HepG2 (cell line): Measurements from ENCODE around the gene RARS2. TPM values are rescaled to one million over a fixed set of nuclear protein-coding genes. Genes with fewer than 3 reads are reported as not detected.

ENCODE experiments used
- ASH2L ChIP-seq: fragments of 300-600, 200-600 bp; sonication (generic); IDR thresholded peaks from 2 replicates; pipeline ENCODE4 v1.7.0; 2017; ENCODE audit warnings: low read depth, mild to moderate bottlenecking, moderate library complexity, mixed read lengths, low read length; ENCODE audit not compliant: insufficient read length
- FOXP1 ChIP-seq, 2 experiments: fragments of 450-650 bp in 1 of 2; IDR thresholded peaks; 2 replicates each; pipeline ENCODE4 v1.6.1; 2017 to 2018; ENCODE audit warnings: antibody characterized with exemption in 1 of 2
- GTF2F1 ChIP-seq: fragments of 150-350 bp; IDR thresholded peaks from 2 replicates; pipeline ENCODE4 v1.6.1; 2014; ENCODE audit warnings: low read length
- HES4 ChIP-seq: sonication (generic); formaldehyde crosslinking; IDR thresholded peaks from 2 replicates; pipeline ENCODE4 v1.9.0; 2021; ENCODE audit warnings: mild to moderate bottlenecking, missing genetic modification reagents, borderline replicate concordance
- HNRNPUL1 ChIP-seq: fragments of 200-400 bp; formaldehyde crosslinking; IDR thresholded peaks from 2 replicates; pipeline ENCODE4 v1.6.1; 2017; ENCODE audit warnings: low read depth, mild to moderate bottlenecking, low read length, moderate library complexity
- ISL2 ChIP-seq: sonication (generic); formaldehyde crosslinking; IDR thresholded peaks from 2 replicates; pipeline ENCODE4 v1.5.0; 2020; ENCODE audit warnings: missing genetic modification reagents
- KLF6 ChIP-seq: IDR thresholded peaks from 2 replicates; pipeline ENCODE4 v1.8.0; 2016; ENCODE audit warnings: missing biosample characterization, missing genetic modification reagents
- PAX8 ChIP-seq: sonication (generic); formaldehyde crosslinking; IDR thresholded peaks from 2 replicates; pipeline ENCODE4 v1.8.0; 2022; ENCODE audit warnings: mild to moderate bottlenecking, missing genetic modification reagents, borderline replicate concordance
- PHB2 ChIP-seq: fragments of 450-650 bp; IDR thresholded peaks from 2 replicates; pipeline ENCODE4 v1.6.1; 2018; ENCODE audit not compliant: partially characterized antibody
- PRMT3 ChIP-seq: sonication (generic); formaldehyde crosslinking; IDR thresholded peaks from 2 replicates; pipeline ENCODE4 v1.8.1; 2022; ENCODE audit warnings: low read depth, mild to moderate bottlenecking, moderate library complexity, missing genetic modification reagents, borderline replicate concordance
- RCOR2 ChIP-seq: IDR thresholded peaks from 2 replicates; pipeline ENCODE4 v1.6.1; 2016; ENCODE audit warnings: missing biosample characterization, missing genetic modification reagents
- RFX1 ChIP-seq: fragments of 450-650 bp; IDR thresholded peaks from 2 replicates; pipeline ENCODE4 v1.6.1; 2017
- SAP130 ChIP-seq: IDR thresholded peaks from 2 replicates; pipeline ENCODE4 v1.6.1; 2016; ENCODE audit warnings: low read depth
- SCMH1 ChIP-seq: sonication (generic); formaldehyde crosslinking; IDR thresholded peaks from 2 replicates; pipeline ENCODE4 v1.9.0; 2021; ENCODE audit warnings: missing genetic modification reagents, mild to moderate bottlenecking, borderline replicate concordance
- SSRP1 ChIP-seq: IDR thresholded peaks from 2 replicates; pipeline ENCODE4 v1.6.1; 2016; ENCODE audit warnings: control low read depth
- YEATS4 ChIP-seq: sonication (generic); formaldehyde crosslinking; IDR thresholded peaks from 2 replicates; pipeline ENCODE4 v1.4.0; 2020; ENCODE audit warnings: missing genetic modification reagents, borderline replicate concordance
- ZNF263 ChIP-seq: sonication (generic); formaldehyde crosslinking; IDR thresholded peaks from 2 replicates; pipeline ENCODE4 v1.4.0; 2020; ENCODE audit warnings: missing genetic modification reagents
- ZNF878 ChIP-seq: sonication (generic); formaldehyde crosslinking; IDR thresholded peaks from 2 replicates; pipeline ENCODE4 v1.8.1; 2023; ENCODE audit warnings: mild to moderate bottlenecking, missing genetic modification reagents, moderate library complexity
- ZSCAN12 ChIP-seq: sonication (generic); formaldehyde crosslinking; IDR thresholded peaks from 2 replicates; pipeline ENCODE4 v1.9.0; 2021; ENCODE audit warnings: mild to moderate bottlenecking, missing genetic modification reagents
- polyA plus RNA-seq, 8 experiments: library from polyadenylated mRNA; depleted of rRNA in 3 of 8; stranded (reverse) in 7 of 8; unstranded in 1 of 8; fragments of >200 nt; fragmentation: Illumina TruSeq in 4 of 8; extraction: Trizol in 4 of 8; gene quantifications; 2 replicates each; pipeline versions ENCODE4 v1.2.1 to v1.2.3, GENCODE V29; 2011 to 2016; ENCODE audit warnings: low read depth in 4 of 8, missing spikeins in 1 of 8, mixed read lengths in 1 of 8; ENCODE audit not compliant: insufficient read depth in 1 of 8
- total RNA-seq, 5 experiments: library from RNA; depleted of rRNA; stranded (reverse); fragments of >200 nt; fragmentation: Illumina TruSeq; extraction: Trizol; gene quantifications; 2 replicates each; pipeline ENCODE4 v1.2.3, GENCODE V29; 2016; ENCODE audit warnings: low read depth in 1 of 5
- TF ChIP-seq, protein P1 (sequence below): sonication (generic); formaldehyde crosslinking; conservative IDR thresholded peaks from 2 replicates; pipeline ENCODE4 v1.4.0; 2020; ENCODE audit warnings: missing genetic modification reagents
- TF ChIP-seq, protein P2 (sequence below): sonication (generic); formaldehyde crosslinking; IDR thresholded peaks from 2 replicates; pipeline ENCODE4 v1.5.0; 2020; ENCODE audit warnings: mild to moderate bottlenecking, low read depth, missing genetic modification reagents, borderline replicate concordance
- TF ChIP-seq, protein P3 (sequence below): sonication (generic); formaldehyde crosslinking; IDR thresholded peaks from 2 replicates; pipeline ENCODE4 v1.5.1; 2020; ENCODE audit warnings: missing genetic modification reagents, mild to moderate bottlenecking, borderline replicate concordance
- TF ChIP-seq, protein P4 (sequence below): IDR thresholded peaks from 2 replicates; pipeline ENCODE4 v1.6.1; 2012; ENCODE audit warnings: low read depth, low read length, improper control_type of control experiment
- TF ChIP-seq, protein P5 (sequence below): sonication (generic); formaldehyde crosslinking; IDR thresholded peaks from 2 replicates; pipeline ENCODE4 v1.4.0; 2020; ENCODE audit warnings: mild to moderate bottlenecking, missing genetic modification reagents
- TF ChIP-seq, protein P6 (sequence below): sonication (generic); formaldehyde crosslinking; IDR thresholded peaks from 2 replicates; pipeline ENCODE4 v1.4.0; 2020; ENCODE audit warnings: missing genetic modification reagents

The RARS2 gene
- total and polyA plus RNA-seq, 2 of the 13 experiments (the other 11 are each of a cell fraction or from before 2014, with no cell fraction given): 23.4 to 80.1 TPM

DNA sequence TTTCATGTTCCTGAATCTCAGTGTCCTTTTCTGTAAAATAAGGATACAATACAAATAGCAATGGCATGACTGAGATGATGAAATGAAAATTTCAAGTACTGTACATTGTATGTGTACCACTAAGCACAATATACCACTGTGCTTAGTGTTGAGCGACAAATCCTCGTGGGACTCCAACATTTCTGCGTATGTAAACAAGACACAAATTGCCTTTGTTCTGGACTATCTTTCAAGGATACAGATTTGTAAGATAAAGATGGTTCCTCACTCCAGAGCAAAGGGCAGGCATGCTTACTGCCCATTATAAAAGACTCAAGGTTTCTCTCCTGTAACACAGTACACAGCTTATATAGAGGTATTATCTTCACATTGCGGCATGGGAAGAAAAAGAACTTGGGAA, 6.0 kb downstream of the RARS2 start (continued):
- TF ChIP-seq, protein P1, sequence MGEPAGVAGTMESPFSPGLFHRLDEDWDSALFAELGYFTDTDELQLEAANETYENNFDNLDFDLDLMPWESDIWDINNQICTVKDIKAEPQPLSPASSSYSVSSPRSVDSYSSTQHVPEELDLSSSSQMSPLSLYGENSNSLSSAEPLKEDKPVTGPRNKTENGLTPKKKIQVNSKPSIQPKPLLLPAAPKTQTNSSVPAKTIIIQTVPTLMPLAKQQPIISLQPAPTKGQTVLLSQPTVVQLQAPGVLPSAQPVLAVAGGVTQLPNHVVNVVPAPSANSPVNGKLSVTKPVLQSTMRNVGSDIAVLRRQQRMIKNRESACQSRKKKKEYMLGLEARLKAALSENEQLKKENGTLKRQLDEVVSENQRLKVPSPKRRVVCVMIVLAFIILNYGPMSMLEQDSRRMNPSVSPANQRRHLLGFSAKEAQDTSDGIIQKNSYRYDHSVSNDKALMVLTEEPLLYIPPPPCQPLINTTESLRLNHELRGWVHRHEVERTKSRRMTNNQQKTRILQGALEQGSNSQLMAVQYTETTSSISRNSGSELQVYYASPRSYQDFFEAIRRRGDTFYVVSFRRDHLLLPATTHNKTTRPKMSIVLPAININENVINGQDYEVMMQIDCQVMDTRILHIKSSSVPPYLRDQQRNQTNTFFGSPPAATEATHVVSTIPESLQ (CRISPR knock-in tag): no peak
- TF ChIP-seq HES4 (CRISPR knock-in tag) (no peak), FOXP1 (IDR thresholded peaks at IDR 0.05) (peak; percentile 34; the same call in 1 of the 2 replicates), FOXP1 (CRISPR knock-in tag; IDR thresholded peaks at IDR 0.05) (peak; percentile 82), YEATS4 (CRISPR knock-in tag) (no peak), RCOR2 (peak; percentile 90), ZNF878 (CRISPR knock-in tag) (no peak), GTF2F1 (no peak), SCMH1 (CRISPR knock-in tag) (no peak), KLF6 (0 out of 2 replicates have a peak, but pooled peaks have one; percentile 29), HNRNPUL1 (no peak), ZNF263 (no peak), PRMT3 (CRISPR knock-in tag) (no peak), ISL2 (CRISPR knock-in tag) (peak; percentile 95), SSRP1 (CRISPR knock-in tag) (no peak), ASH2L (peak; percentile 51), PHB2 (no peak), ZSCAN12 (CRISPR knock-in tag) (no peak), RFX1 (no peak), PAX8 (no peak), SAP130 (CRISPR knock-in tag) (peak; percentile 71)
- TF ChIP-seq, protein P2, sequence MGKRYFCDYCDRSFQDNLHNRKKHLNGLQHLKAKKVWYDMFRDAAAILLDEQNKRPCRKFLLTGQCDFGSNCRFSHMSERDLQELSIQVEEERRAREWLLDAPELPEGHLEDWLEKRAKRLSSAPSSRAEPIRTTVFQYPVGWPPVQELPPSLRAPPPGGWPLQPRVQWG (CRISPR knock-in tag): no peak
- TF ChIP-seq, protein P3, sequence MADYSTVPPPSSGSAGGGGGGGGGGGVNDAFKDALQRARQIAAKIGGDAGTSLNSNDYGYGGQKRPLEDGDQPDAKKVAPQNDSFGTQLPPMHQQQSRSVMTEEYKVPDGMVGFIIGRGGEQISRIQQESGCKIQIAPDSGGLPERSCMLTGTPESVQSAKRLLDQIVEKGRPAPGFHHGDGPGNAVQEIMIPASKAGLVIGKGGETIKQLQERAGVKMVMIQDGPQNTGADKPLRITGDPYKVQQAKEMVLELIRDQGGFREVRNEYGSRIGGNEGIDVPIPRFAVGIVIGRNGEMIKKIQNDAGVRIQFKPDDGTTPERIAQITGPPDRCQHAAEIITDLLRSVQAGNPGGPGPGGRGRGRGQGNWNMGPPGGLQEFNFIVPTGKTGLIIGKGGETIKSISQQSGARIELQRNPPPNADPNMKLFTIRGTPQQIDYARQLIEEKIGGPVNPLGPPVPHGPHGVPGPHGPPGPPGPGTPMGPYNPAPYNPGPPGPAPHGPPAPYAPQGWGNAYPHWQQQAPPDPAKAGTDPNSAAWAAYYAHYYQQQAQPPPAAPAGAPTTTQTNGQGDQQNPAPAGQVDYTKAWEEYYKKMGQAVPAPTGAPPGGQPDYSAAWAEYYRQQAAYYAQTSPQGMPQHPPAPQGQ (CRISPR knock-in tag): no peak
- TF ChIP-seq, protein P4, sequence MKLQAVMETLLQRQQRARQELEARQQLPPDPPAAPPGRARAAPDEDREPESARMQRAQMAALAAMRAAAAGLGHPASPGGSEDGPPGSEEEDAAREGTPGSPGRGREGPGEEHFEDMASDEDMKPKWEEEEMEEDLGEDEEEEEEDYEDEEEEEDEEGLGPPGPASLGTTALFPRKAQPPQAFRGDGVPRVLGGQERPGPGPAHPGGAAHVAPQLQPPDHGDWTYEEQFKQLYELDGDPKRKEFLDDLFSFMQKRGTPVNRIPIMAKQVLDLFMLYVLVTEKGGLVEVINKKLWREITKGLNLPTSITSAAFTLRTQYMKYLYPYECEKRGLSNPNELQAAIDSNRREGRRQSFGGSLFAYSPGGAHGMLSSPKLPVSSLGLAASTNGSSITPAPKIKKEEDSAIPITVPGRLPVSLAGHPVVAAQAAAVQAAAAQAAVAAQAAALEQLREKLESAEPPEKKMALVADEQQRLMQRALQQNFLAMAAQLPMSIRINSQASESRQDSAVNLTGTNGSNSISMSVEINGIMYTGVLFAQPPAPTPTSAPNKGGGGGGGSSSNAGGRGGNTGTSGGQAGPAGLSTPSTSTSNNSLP: 0 out of 2 replicates have a peak, but pooled peaks have one; percentile 14
- TF ChIP-seq, protein P5, sequence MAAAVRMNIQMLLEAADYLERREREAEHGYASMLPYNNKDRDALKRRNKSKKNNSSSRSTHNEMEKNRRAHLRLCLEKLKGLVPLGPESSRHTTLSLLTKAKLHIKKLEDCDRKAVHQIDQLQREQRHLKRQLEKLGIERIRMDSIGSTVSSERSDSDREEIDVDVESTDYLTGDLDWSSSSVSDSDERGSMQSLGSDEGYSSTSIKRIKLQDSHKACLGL (CRISPR knock-in tag): no peak
- TF ChIP-seq, protein P6, sequence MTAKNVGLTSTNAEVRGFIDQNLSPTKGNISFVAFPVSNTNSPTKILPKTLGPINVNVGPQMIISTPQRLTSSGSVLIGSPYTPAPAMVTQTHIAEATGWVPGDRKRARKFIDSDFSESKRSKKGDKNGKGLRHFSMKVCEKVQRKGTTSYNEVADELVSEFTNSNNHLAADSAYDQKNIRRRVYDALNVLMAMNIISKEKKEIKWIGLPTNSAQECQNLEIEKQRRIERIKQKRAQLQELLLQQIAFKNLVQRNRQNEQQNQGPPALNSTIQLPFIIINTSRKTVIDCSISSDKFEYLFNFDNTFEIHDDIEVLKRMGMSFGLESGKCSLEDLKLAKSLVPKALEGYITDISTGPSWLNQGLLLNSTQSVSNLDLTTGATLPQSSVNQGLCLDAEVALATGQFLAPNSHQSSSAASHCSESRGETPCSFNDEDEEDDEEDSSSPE (CRISPR knock-in tag): no peak
